HG03045 (cell line): ENCODE measurements around the gene LCN6.
"Not testable (repeated sequence)": the region's sequence is repeated elsewhere in the genome, so short reads cannot be mapped to it uniquely, and the experiment has no call there.

Experiments
- ATAC-seq: cut with Tn5 transposase; IDR thresholded peaks from one replicate; pipeline ENCODE4 v1.9.1; 2021; ENCODE audit warnings: mild to moderate bottlenecking, moderate library complexity; ENCODE audit not compliant: unreplicated experiment

Gene LCN6, protein sequence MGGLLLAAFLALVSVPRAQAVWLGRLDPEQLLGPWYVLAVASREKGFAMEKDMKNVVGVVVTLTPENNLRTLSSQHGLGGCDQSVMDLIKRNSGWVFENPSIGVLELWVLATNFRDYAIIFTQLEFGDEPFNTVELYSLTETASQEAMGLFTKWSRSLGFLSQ

DNA sequence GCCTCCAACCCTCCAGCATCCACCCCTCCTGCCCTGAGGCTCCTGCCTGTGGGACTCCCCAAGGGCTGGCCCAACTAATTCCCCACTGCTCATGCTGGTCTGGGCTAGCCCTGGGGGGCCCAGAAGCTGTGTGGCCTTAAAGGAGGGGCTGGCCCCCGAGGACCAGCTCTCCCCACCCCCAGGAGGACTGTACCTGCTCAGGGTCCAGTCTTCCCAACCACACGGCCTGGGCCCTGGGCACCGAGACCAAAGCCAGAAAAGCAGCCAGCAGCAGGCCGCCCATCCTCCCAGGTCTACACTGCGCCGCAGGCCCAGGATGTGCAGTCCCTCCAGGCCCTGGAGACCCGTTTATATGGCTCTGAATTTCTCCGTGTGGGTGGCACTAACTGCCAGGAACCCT lies at the start of gene LCN6:
Gene LCN6, minus strand, starts transcription at position 325 of the 400 bp plus-strand sequence. Its CDS starts 42 bp downstream, at position 283.
- no peak for ATAC-seq

GRCh38 chr9:136796775-136797347 lies 48.5 kb upstream of the LCN6 start:
- not testable (repeated sequence) for ATAC-seq

DNA sequence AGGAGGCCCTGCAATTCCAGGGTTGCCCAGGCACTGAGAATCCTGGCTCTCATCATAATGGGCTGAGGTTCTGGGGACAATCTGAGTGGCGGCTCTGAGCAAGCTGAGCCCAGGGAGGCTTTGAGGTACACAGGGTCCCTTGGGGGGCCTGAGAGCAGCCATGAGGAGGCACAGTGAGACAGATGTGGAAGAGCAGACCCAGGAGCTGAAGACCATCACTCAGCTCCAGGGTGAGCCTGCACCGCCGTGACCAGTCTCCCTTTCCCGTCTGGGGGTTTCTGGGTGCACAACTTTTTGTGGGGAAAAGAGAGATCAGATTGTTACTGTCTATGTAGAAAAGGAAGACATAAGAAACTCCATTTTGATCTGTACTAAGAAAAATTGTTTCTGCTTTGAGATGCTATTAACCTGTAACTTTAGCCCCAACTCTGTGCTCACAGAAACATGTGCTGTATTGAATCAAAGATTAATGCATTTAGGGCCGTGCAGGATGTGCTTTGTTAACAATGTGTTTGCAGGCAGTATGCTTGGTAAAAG lies 48.0 kb upstream of the LCN6 start, which contains the start of gene CCDC183:
Gene CCDC183, plus strand, starts transcription at position 101 of the 537 bp plus-strand sequence. Its CDS starts 60 bp downstream, at position 161.
- no peak for ATAC-seq

DNA sequence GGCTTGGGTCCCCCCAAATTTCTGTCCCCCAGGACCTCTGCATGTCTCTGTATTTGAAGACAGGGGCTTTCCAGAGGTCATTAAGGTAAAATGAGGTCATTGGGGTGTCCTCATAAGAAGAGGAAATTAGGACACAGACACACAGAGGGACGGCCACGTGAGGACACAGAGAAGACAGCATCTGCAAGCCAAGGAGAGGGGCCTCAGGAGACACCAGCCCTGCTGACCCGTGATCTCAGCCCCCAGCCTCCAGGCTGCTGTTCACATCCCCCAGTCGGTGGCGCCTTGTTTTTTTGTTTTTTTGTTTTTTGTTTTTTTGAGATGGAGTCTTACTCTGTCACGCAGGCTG lies 46.6 kb upstream of the LCN6 start:
- no peak for ATAC-seq

DNA sequence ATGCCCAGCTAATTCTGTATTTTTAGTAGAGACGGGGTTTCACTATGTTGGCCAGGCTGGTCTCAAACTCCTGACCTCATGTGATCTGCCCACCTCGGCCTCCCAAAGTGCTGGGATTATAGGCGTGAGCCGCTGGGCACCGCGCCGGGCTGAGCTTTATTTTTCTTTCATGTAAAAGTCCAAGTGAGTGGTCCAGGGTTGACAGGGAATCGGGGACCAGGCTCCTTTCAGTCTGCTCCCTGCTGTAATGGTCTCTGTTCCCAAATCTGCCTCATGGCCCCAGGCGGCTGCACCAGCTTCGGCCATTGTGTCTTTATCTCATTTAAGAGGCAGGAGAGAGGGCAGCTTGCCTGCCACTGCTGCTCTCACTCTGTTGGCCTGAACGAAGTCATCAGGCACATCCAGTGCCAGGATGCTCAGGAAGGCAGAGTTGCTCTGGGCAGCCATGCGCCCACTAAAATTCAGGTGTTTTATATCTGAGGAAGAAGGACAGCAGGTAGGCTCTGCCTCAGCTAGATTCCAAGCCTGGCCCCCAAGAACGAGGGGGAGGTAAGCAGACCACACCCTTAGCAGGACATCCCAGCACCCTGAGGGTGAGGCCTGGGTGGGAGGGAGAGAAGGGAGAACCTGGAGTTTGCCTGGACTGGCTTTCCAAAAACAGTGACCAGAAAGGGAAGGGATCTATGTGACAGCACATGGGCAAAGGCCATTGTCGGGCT lies 46.1 kb upstream of the LCN6 start:
- ATAC-seq, result no peak

DNA sequence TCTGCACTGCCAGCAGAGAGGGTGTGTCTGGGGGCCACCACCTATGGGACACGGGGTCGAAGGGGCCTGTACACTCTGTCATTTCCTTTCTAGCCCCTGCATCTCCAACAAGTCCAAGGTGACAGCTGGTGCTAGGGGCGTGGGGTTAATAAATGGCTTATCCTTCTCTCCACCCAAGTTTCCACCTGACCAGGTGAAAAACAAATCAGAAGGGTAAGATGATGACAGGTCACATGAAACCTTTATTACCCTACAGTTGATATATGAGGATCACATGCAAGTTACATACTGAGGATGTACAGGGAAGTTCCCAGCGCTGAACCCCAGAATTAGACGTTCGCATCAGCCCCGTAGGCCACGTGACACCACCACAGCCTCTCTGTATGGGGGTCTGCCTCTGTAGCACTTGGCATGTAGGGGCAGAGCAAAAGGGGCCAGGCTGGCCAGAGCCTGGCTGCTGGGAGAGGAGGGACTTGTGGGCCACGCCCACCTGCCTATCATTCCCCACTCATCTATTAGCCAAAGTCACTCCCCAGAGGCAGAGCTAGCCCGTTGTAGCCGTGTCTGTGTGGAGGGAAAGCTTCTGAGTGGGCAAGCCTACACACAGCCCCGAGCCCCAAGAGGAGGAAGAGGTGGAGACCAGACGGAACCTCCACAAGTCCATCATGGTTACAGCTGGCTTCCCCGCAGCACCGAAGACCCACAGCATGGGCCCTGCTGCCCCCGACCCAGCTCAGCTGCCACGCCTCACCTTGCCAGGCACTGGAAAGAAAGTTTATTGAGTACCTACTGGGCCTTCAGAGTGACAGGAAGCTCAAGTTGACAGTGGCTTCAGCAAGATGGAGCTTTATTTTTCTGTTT lies 45.0 kb upstream of the LCN6 start:
- ATAC-seq, result no peak

- ATAC-seq, result no peak
Observed at GRCh38 chr9:136792321-136793085, 44.2 kb upstream of the LCN6 start.

GRCh38 chr9:136791516-136792276 lies 43.4 kb upstream of the LCN6 start:
- peak; percentile 15 for ATAC-seq

DNA sequence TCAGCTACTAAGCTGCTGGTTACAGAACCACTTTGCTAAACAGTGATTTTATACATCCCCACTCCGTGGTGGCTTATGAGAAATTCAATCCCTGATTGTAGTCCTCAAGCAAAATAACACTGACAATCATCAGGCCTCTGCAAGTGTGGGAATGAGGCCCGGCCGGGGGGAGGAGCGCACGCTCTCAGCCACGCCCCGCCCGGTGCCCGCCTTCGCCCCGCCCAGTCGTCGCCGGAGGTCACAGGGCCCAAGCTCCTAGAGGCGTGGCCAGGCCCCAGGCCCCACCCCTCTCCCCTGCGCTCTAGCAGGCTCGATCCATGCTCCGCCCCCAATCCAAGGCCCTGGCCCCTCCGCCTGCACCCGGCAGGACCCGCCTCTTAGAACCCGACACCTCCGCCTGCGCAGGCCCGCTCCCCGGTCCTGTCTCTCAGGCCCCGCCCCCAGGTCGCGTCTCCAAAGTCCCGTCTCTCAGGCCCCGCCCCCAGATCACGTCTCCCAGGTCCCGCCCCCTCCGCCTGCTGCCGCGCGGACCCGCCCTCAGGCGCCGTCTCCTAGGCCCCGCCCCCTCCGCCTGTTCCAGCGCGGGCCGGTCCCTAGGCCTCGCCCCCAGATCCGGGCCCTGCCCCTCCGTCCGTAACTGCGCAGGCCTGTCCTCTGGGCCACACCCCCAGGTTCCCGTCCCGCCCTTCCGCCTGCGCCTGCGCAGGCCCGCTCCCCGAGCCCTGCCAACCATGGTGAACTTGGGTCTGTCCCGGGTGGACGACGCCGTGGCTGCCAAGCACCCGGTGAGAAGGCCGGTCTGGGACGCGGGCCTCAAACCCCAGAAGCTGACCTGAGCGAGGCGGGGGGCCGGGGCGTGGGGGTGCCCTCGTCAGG lies 42.6 kb upstream of the LCN6 start, which contains the start of gene TMEM141:
Gene TMEM141, plus strand, starts transcription at position 705 of the 876 bp plus-strand sequence. Its CDS starts 27 bp downstream, at position 732.
- ATAC-seq, result peak; percentile 84

DNA sequence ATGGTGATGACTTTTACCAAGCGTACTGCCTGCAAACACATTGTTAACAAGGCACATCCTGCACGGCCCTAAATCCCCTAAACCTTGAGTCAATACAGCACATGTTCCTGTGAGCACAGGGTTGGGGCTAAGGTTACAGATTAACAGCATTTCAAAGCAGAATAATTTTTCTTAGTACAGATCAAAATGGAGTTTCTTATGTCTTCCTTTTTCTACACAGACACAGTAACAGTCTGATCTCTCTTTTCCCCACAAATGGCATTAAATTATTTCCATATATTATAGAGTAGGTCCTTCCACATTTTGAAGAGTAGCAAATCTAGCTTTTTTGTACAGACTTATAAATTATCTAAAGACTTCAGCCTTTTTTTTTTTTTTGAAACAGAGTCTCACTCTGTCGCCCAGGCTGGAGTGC lies 41.2 kb upstream of the LCN6 start:
- ATAC-seq, result no peak

GRCh38 chr9:136788644-136789522 lies 40.6 kb upstream of the LCN6 start:
- ATAC-seq, result not testable (repeated sequence)

GRCh38 chr9:136787690-136788400 lies 39.5 kb upstream of the LCN6 start:
- no peak for ATAC-seq

- not testable (repeated sequence) for ATAC-seq
Observed at GRCh38 chr9:136786983-136787382, 38.7 kb upstream of the LCN6 start.

- ATAC-seq, result no peak
Observed at GRCh38 chr9:136786451-136786850, 38.1 kb upstream of the LCN6 start.

DNA sequence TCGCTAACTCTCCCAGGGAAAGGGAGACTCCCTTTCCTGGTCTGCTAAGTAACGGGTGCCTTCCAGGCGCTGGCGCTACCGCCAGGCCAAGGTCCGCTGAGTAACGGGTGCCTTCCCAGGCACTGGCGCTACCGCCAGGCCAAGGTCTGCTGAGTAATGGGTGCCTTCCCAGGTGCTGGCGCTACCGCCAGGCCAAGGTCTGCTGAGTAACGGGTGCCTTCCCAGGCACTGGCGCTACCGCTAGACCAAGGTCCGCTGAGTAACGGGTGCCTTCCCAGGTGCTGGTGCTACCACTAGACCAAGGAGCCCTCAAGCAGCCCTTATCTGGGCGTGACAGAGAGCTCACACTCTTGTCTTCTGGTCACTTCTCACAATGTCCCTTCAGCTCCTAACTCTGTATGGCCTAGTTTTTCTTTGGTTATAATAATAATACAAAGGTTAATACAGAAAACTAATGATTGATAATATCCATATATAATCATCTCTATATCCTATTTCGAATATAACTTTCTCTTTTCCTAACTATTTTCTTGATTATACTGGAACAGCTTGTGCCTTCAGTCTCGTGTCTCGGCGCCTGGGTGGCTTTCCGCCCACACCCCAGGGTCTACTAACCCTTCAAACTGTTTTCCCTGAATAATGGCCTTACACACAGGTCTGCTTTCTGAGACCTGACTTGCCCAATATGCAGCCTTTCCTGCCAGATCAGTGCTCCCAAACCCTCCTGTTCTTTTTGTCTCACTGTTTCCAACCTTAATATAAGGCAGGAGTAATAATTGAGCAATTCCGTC lies 37.4 kb upstream of the LCN6 start:
- ATAC-seq, result not testable (repeated sequence)

- no peak for ATAC-seq
Observed at GRCh38 chr9:136784997-136785361, 36.7 kb upstream of the LCN6 start.
